ENCODE data around the gene RPS19. TPM values are rescaled to one million over a fixed set of nuclear protein-coding genes. Genes with fewer than 3 reads are reported as not detected.

Gene RPS19
- total RNA-seq, 1 experiment from 2014 or later = 2,593 TPM

GRCh38 chr19:41886761-41887710, 27.0 kb downstream of the RPS19 start:
- Histone ChIP-seq H3K4me3 (peak overlapping the region; percentile 40; the same call in 1 of the 2 replicates), H3K27me3 (ENCODE audit: insufficient read depth, low read depth) (no peaks in the 10 kb centered on the region), H3K9me3 (ENCODE audit: insufficient read depth, low read depth) (no peaks in the 10 kb centered on the region), H3K36me3 (ENCODE audit: low read depth) (peaks cover 13% of the 10 kb centered on the region; the same call in 1 of the 2 replicates), H3K79me2 (ENCODE audit: low read depth) (peaks cover 40% of the 10 kb centered on the region), H3F3A (ENCODE audit: insufficient read depth, low read depth) (peaks cover 27% of the 10 kb centered on the region), H3K4me1 (replicated peaks; ENCODE audit: insufficient read depth) (peaks cover 31% of the 10 kb centered on the region), H3K9me2 (ENCODE audit: insufficient read depth) (no peaks in the 10 kb centered on the region), H4K20me1 (ENCODE audit: insufficient read depth) (peaks cover 14% of the 10 kb centered on the region), H2AFZ (no peak overlapping the region), H3K4me2 (peak overlapping the region; percentile 83), H3K27ac (peak overlapping the region; percentile 45; the same call in 1 of the 2 replicates)
- BruUV-seq (replicated peaks) = no TSS peak
- TF ChIP-seq CTCF (conservative IDR thresholded peaks at IDR 0.05) (no peak), EZH2 (IDR thresholded peaks at IDR 0.05; ENCODE audit: low read depth) (no peak)
- no peak for DNase-seq
- ChIA-PET POLR2A (ENCODE audit: unreplicated experiment) (interaction anchor here (0.6 to 0.7 kb wide), 2 partner anchors 28 to 1867 kb away, joined by 3 read pairs; partner anchors contain the start of gene SMG9), CTCF (interaction anchor here (0.6 to 0.9 kb wide), 3 partner anchors 14 to 323 kb away, joined by 3 to 4 read pairs (median 3); no protein-coding TSS in a partner anchor)
- intact Hi-C loops (cut with micrococcal nuclease; ENCODE audit: unreplicated experiment) = loop anchor here (2.0 to 5.0 kb wide), 2 partner anchors 70 to 190 kb away; partner anchors contain the start of gene ZNF574

GRCh38 chr19:41887711-41888382, 27.8 kb downstream of the RPS19 start:
- ChIA-PET POLR2A (ENCODE audit: unreplicated experiment) (interaction anchor here (0.6 to 0.7 kb wide), 3 partner anchors 15 to 20 kb away, joined by 4 to 8 read pairs (median 4); no protein-coding TSS in a partner anchor), CTCF (interaction anchor here (0.5 to 0.9 kb wide), 7 partner anchors 15 to 289 kb away, joined by 3 to 5 read pairs (median 3); no protein-coding TSS in a partner anchor)
- Histone ChIP-seq H3K9me3 (ENCODE audit: insufficient read depth, low read depth) (no peaks in the 10 kb centered on the region), H4K20me1 (ENCODE audit: insufficient read depth) (peaks cover 19% of the 10 kb centered on the region), H3K79me2 (ENCODE audit: low read depth) (peaks cover 40% of the 10 kb centered on the region), H3K4me1 (replicated peaks; ENCODE audit: insufficient read depth) (peaks cover 31% of the 10 kb centered on the region), H3K27me3 (ENCODE audit: insufficient read depth, low read depth) (no peaks in the 10 kb centered on the region), H3K36me3 (ENCODE audit: low read depth) (peaks cover 13% of the 10 kb centered on the region; the same call in 1 of the 2 replicates), H2AFZ (no peak overlapping the region), H3K9me2 (ENCODE audit: insufficient read depth) (no peaks in the 10 kb centered on the region), H3K27ac (peak overlapping the region; percentile 45; the same call in 1 of the 2 replicates), H3K4me3 (peak overlapping the region; percentile 40; the same call in 1 of the 2 replicates), H3F3A (ENCODE audit: insufficient read depth, low read depth) (peaks cover 19% of the 10 kb centered on the region), H3K4me2 (peak overlapping the region; percentile 83)
- peak; percentile 93 to 97 for DNase-seq
- intact Hi-C loops (cut with micrococcal nuclease; ENCODE audit: unreplicated experiment) = loop anchor here (2.0 to 5.0 kb wide), 3 partner anchors 47 to 189 kb away; partner anchors contain the start of gene ZNF574
- no TSS peak for BruUV-seq (replicated peaks)
- TF ChIP-seq CTCF (conservative IDR thresholded peaks at IDR 0.05) (peak; percentile 67), EZH2 (IDR thresholded peaks at IDR 0.05; ENCODE audit: low read depth) (no peak)

- Histone ChIP-seq H3F3A (ENCODE audit: insufficient read depth, low read depth) (peaks cover 11% of the 10 kb centered on the region; the same call in 1 of the 2 replicates), H3K9me3 (ENCODE audit: insufficient read depth, low read depth) (no peaks in the 10 kb centered on the region), H3K4me2 (no peak overlapping the region), H3K9me2 (ENCODE audit: insufficient read depth) (no peaks in the 10 kb centered on the region), H3K27me3 (ENCODE audit: insufficient read depth, low read depth) (no peaks in the 10 kb centered on the region), H3K27ac (no peak overlapping the region), H3K36me3 (ENCODE audit: low read depth) (peaks cover 13% of the 10 kb centered on the region; the same call in 1 of the 2 replicates), H3K4me3 (no peak overlapping the region), H4K20me1 (ENCODE audit: insufficient read depth) (peaks cover 19% of the 10 kb centered on the region), H3K79me2 (ENCODE audit: low read depth) (peaks cover 35% of the 10 kb centered on the region), H3K4me1 (replicated peaks; ENCODE audit: insufficient read depth) (peaks cover 31% of the 10 kb centered on the region), H2AFZ (no peak overlapping the region)
- ChIA-PET POLR2A (ENCODE audit: unreplicated experiment) (no interaction called here), CTCF (no interaction called here)
- no peak for DNase-seq
- BruUV-seq (replicated peaks) = no TSS peak
- TF ChIP-seq EZH2 (IDR thresholded peaks at IDR 0.05; ENCODE audit: low read depth) (no peak), CTCF (conservative IDR thresholded peaks at IDR 0.05) (no peak)
- intact Hi-C loops (cut with micrococcal nuclease; ENCODE audit: unreplicated experiment) = loop anchor here (2.0 to 5.0 kb wide), 2 partner anchors 46 to 188 kb away; partner anchors contain the start of gene ZNF574
Observed at GRCh38 chr19:41888926-41889325, 28.9 kb downstream of the RPS19 start.

Measured in PC-9 (cell line).